Activated CD4-positive, alpha-beta T cell treated with anti-CD3 and anti-CD28 coated beads, Interleukin-2, amount 50 U/mL, for 16 hours (primary cell): ENCODE measurements around the gene MTRF1L.
"Not testable (repeated sequence)": the region's sequence is repeated elsewhere in the genome, so short reads cannot be mapped to it uniquely, and the experiment has no call there.

Experiments used
- DNase-seq: peaks from one replicate; pipeline ENCODE4 v3.0.0-alpha.2; 2020

MTRF1L gene

GRCh38 chr6:153001767-153002612, 519 bp downstream of the MTRF1L start:
- peak; percentile 12 for DNase-seq

- not testable (repeated sequence) for DNase-seq
Measured at GRCh38 chr6:153000790-153001189, 1.7 kb downstream of the MTRF1L start.

- no peak for DNase-seq
Measured at GRCh38 chr6:153000243-153000642, 2.3 kb downstream of the MTRF1L start.

- DNase-seq: not testable (repeated sequence)
Measured at GRCh38 chr6:152999538-152999937, 3.0 kb downstream of the MTRF1L start.

GRCh38 chr6:152993847-152994246, 8.7 kb downstream of the MTRF1L start:
- DNase-seq: no peak

- DNase-seq: no peak
Measured at GRCh38 chr6:152993431-152993830, 9.1 kb downstream of the MTRF1L start.

GRCh38 chr6:152986978-152987377, 15.5 kb downstream of the MTRF1L start:
- DNase-seq: no peak

GRCh38 chr6:152985300-152985699, 17.2 kb downstream of the MTRF1L start:
- DNase-seq: not testable (repeated sequence)

GRCh38 chr6:152984513-152984872, 18.0 kb downstream of the MTRF1L start:
- DNase-seq: no peak

- peak; percentile 85 for DNase-seq
Measured at GRCh38 chr6:152983637-152984512, 18.6 kb downstream of the MTRF1L start.

- DNase-seq: peak; percentile 97
Measured at GRCh38 chr6:152982904-152983636, 19.4 kb downstream of the MTRF1L start, which contains the start of gene FBXO5. TSS of gene FBXO5 (minus strand) at chr6:152983041. CDS start at chr6:152982959, 82 bp downstream.

GRCh38 chr6:152981989-152982903, 20.3 kb downstream of the MTRF1L start:
- peak; percentile 39 for DNase-seq

GRCh38 chr6:152981219-152981618, 21.3 kb downstream of the MTRF1L start:
- no peak for DNase-seq

GRCh38 chr6:152980656-152981055, 21.9 kb downstream of the MTRF1L start:
- DNase-seq: no peak

- no peak for DNase-seq
Measured at GRCh38 chr6:152979116-152979515, 23.4 kb downstream of the MTRF1L start.

- no peak for DNase-seq
Measured at GRCh38 chr6:152978058-152978457, 24.5 kb downstream of the MTRF1L start.

- no peak for DNase-seq
Measured at GRCh38 chr6:152977556-152977955, 25.0 kb downstream of the MTRF1L start.

GRCh38 chr6:152976749-152977148, 25.8 kb downstream of the MTRF1L start:
- no peak for DNase-seq

GRCh38 chr6:152975204-152975915, 27.1 kb downstream of the MTRF1L start:
- peak; percentile 26 for DNase-seq

- DNase-seq: peak; percentile 32
Measured at GRCh38 chr6:152973916-152974315, 28.6 kb downstream of the MTRF1L start.
